Hepatocyte (in vitro differentiated cells): ENCODE measurements around the gene MAGI2.

ENCODE experiments used
- EZH2phosphoT487 ChIP-seq: fragments of 200-600 bp; sonication (generic); IDR thresholded peaks from one replicate; pipeline ENCODE4 v1.6.1; 2018; ENCODE audit warnings: antibody characterized with exemption, mild to moderate bottlenecking, low read depth, moderate library complexity; ENCODE audit not compliant: unreplicated experiment, severe bottlenecking
- TF ChIP-seq, protein P1 (sequence below): fragments of 200-600 bp; sonication (generic); IDR thresholded peaks from 2 replicates; pipeline ENCODE4 v1.5.1; 2016; ENCODE audit warnings: antibody characterized with exemption, mild to moderate bottlenecking; ENCODE audit not compliant: poor library complexity

DNA sequence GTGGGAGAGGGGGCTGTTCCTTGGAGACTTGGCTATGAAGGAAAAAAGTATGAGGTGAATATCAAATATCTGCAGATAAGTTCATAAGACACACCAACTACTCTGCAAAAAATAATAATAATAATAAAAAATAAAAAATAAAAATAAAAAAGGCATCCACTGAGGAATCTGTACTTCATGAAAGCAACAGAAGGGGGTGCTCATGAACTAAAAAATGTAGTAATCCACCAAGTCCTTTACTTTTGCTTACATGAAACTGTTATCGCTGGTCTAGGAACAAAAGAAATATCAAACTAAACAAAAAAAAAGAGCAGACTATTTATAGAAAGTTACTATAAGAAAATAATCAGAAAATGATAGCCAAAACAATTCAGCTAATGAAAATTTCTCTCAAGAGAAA lies 1075.9 kb downstream of the MAGI2 start:
- TF ChIP-seq, protein P1, sequence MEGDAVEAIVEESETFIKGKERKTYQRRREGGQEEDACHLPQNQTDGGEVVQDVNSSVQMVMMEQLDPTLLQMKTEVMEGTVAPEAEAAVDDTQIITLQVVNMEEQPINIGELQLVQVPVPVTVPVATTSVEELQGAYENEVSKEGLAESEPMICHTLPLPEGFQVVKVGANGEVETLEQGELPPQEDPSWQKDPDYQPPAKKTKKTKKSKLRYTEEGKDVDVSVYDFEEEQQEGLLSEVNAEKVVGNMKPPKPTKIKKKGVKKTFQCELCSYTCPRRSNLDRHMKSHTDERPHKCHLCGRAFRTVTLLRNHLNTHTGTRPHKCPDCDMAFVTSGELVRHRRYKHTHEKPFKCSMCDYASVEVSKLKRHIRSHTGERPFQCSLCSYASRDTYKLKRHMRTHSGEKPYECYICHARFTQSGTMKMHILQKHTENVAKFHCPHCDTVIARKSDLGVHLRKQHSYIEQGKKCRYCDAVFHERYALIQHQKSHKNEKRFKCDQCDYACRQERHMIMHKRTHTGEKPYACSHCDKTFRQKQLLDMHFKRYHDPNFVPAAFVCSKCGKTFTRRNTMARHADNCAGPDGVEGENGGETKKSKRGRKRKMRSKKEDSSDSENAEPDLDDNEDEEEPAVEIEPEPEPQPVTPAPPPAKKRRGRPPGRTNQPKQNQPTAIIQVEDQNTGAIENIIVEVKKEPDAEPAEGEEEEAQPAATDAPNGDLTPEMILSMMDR, result no peak
- TF ChIP-seq EZH2phosphoT487, result no peak
